HG02610 (cell line): ENCODE measurements around the gene HIBCH.
"Not testable (repeated sequence)": the region's sequence is repeated elsewhere in the genome, so short reads cannot be mapped to it uniquely, and the experiment has no call there.

ENCODE experiments used
- ATAC-seq: cut with Tn5 transposase; IDR thresholded peaks from one replicate; pipeline ENCODE4 v1.9.1; 2021; ENCODE audit warnings: mild to moderate bottlenecking, moderate library complexity; ENCODE audit not compliant: unreplicated experiment

Gene HIBCH

GRCh38 chr2:190312635-190313025 lies 7.0 kb downstream of the HIBCH start:
- ATAC-seq: not testable (repeated sequence)

GRCh38 chr2:190311893-190312634 lies 7.6 kb downstream of the HIBCH start:
- no peak for ATAC-seq

GRCh38 chr2:190308031-190308430 lies 11.6 kb downstream of the HIBCH start:
- ATAC-seq: no peak

- ATAC-seq: no peak
These were observed 15.2 kb downstream of the HIBCH start for GRCh38 chr2:190304404-190304803.

GRCh38 chr2:190303647-190304046 lies 16.0 kb downstream of the HIBCH start:
- no peak for ATAC-seq

- no peak for ATAC-seq
These were observed 17.6 kb downstream of the HIBCH start for GRCh38 chr2:190302052-190302451.

GRCh38 chr2:190301032-190301431 lies 18.6 kb downstream of the HIBCH start:
- ATAC-seq: no peak

- ATAC-seq: not testable (repeated sequence)
These were observed 21.7 kb downstream of the HIBCH start for GRCh38 chr2:190297880-190298279.

- no peak for ATAC-seq
These were observed 35.8 kb downstream of the HIBCH start for GRCh38 chr2:190283783-190284182.

- no peak for ATAC-seq
These were observed 38.9 kb downstream of the HIBCH start for GRCh38 chr2:190280565-190281350.

- ATAC-seq: not testable (repeated sequence)
These were observed 40.1 kb downstream of the HIBCH start for GRCh38 chr2:190279256-190280134.

GRCh38 chr2:190277234-190278112 lies 42.2 kb downstream of the HIBCH start:
- ATAC-seq: no peak

GRCh38 chr2:190272457-190272842 lies 47.2 kb downstream of the HIBCH start:
- ATAC-seq: no peak

- no peak for ATAC-seq
These were observed 47.7 kb downstream of the HIBCH start for GRCh38 chr2:190271783-190272456.

GRCh38 chr2:190270298-190270697 lies 49.3 kb downstream of the HIBCH start:
- no peak for ATAC-seq

GRCh38 chr2:190269699-190270098 lies 49.9 kb downstream of the HIBCH start:
- ATAC-seq: not testable (repeated sequence)

GRCh38 chr2:190267302-190267701 lies 52.3 kb downstream of the HIBCH start:
- ATAC-seq: no peak

GRCh38 chr2:190266314-190266713 lies 53.3 kb downstream of the HIBCH start:
- ATAC-seq: no peak

- ATAC-seq: no peak
These were observed 57.8 kb downstream of the HIBCH start for GRCh38 chr2:190261851-190262250.

GRCh38 chr2:190256087-190256486 lies 63.5 kb downstream of the HIBCH start:
- ATAC-seq: no peak
